GM18505 (cell line): ENCODE results near the gene SNAPIN.

Experiments
- ATAC-seq: cut with Tn5 transposase; IDR thresholded peaks from one replicate; pipeline ENCODE4 v1.9.1; 2021; ENCODE audit not compliant: unreplicated experiment
- POLR2A ChIP-seq: IDR thresholded peaks from 4 replicates; pipeline ENCODE4 v1.6.1; 2011; ENCODE audit warnings: borderline replicate concordance; ENCODE audit not compliant: insufficient read depth, insufficient read length; ENCODE audit errors: extremely low read depth

The SNAPIN gene

DNA sequence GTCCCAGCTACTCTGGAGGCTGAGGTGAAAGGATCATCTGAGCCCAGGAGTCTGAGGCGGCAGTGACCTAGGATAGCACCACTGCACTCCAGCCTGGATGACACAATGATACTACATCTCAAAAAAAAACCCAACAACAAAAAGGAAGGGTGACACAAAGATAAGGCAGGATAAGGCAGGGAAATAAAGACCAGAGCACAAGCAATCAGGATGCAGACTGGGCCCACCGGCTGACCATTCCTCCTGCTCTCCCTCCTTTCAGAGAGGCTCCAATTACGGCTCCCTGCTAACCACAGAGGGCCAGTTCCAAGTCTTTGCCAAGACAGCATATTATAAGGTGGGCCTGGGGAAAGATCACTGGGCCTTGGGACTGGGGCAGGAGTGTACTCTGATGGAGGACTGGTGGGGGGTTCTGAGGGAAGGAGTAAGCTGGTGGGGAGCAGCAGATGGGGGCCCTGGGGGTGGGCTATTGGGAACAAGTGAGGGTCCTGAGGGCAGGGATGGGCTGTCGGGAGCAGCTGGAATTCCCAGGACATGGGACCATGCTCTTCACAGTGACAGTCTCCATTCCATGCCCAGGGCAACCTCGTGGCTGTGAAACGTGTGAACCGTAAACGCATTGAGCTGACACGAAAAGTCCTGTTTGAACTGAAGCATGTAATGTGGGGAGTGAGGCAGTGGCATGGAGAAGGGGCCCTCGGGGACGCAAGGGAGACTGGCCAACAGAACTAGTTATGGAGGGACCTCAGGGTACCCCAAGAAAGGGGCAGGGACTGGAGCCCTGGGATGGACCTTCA is 27.2 kb downstream of the SNAPIN start:
- ATAC-seq: no peak
- TF ChIP-seq POLR2A: no peak

DNA sequence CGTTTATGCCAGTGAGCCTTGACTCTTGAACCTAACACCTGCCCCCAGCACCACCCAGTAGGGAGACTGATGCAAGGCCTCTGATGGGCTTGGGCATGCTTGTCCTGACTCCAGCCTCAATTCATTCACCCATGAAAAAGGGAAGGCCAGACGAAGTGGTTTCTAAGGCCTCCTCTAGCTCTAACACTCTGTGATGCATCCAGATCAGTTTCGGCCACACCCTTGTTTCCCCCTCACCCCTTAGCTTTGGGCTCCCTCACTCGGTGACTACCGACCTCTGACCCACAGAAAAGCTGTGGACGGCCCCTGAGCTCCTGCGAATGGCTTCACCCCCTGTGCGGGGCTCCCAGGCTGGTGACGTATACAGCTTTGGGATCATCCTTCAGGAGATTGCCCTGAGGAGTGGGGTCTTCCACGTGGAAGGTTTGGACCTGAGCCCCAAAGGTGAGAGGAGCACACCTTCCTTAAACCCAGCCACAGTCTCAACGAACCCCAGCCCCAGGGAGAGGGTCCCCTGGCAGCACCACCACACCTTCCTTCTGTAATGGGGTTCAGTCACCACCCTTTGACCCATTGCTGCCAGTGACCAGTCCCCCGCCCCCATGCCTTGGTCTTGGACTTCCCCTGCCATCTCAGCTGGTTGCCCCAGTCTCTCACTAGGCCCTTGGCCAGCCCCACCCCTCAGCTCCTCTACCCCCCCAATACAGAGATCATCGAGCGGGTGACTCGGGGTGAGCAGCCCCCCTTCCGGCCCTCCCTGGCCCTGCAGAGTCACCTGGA is 29.0 kb downstream of the SNAPIN start:
- TF ChIP-seq POLR2A: no peak
- ATAC-seq: no peak

DNA sequence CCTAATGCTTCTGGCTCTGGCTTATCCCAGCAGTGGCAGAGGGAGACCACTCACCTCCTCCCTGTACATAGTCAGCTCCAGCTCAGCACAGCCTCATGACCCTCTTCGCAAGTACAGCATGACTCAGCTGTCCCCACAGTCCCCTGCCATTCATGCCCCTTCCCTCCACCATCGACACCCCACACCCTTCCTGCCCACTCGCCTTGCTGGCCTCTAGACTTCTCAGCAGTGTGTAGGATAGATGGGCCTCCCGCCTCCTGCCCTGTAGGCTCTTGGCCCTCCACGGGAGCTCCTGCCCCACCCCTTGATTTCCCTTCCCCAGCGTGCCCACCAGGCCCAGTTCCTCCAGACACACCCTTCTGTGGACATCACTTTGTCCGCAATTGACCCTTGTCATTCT is 29.8 kb downstream of the SNAPIN start:
- ATAC-seq: no peak
- TF ChIP-seq POLR2A: no peak

DNA sequence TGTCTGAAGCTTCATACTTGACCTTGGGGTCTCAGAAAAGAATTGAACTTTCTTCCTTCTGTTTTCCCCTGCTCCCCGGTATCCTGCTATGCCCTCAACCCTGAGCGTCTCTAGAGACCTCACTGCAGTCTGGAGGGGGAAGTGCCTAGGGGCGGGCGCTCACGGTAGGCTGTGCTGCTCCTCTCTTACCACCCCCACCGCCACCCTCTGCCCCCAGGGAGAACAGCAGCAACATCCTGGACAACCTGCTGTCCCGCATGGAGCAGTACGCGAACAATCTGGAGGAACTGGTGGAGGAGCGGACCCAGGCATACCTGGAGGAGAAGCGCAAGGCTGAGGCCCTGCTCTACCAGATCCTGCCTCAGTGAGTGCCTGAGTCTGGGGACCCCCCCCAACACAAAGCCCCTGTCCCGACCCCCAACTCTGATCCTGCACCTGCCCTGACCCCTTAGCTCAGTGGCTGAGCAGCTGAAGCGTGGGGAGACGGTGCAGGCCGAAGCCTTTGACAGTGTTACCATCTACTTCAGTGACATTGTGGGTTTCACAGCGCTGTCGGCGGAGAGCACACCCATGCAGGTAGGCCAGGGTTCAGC is 30.3 kb downstream of the SNAPIN start:
- no peak for TF ChIP-seq POLR2A
- ATAC-seq: no peak

DNA sequence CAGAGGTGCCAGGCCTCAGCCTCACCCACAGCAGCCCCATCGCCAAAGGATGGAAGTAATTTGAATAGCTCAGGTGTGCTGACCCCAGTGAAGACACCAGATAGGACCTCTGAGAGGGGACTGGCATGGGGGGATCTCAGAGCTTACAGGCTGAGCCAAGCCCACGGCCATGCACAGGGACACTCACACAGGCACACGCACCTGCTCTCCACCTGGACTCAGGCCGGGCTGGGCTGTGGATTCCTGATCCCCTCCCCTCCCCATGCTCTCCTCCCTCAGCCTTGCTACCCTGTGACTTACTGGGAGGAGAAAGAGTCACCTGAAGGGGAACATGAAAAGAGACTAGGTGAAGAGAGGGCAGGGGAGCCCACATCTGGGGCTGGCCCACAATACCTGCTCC is 35.0 kb downstream of the SNAPIN start:
- no peak for TF ChIP-seq POLR2A
- ATAC-seq: no peak

DNA sequence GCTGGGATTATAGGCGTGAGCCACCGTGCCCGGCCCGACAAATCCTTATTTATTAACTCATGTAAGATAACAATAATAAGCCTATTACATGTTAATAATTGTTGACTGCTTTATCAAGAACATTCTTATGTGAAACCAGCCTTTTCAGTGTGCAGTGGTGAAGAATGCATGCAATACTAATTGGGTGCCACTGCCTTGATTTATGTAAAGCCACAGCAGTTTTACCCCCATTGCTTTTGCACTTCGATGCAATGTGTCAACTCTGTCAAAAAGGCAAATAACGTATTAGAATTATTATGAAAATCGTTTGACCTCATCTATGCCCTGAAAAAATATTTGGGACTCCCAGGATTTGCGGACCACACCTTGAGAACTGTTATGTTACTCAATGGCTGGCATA is 38.2 kb downstream of the SNAPIN start:
- ATAC-seq: no peak
- no peak for TF ChIP-seq POLR2A

DNA sequence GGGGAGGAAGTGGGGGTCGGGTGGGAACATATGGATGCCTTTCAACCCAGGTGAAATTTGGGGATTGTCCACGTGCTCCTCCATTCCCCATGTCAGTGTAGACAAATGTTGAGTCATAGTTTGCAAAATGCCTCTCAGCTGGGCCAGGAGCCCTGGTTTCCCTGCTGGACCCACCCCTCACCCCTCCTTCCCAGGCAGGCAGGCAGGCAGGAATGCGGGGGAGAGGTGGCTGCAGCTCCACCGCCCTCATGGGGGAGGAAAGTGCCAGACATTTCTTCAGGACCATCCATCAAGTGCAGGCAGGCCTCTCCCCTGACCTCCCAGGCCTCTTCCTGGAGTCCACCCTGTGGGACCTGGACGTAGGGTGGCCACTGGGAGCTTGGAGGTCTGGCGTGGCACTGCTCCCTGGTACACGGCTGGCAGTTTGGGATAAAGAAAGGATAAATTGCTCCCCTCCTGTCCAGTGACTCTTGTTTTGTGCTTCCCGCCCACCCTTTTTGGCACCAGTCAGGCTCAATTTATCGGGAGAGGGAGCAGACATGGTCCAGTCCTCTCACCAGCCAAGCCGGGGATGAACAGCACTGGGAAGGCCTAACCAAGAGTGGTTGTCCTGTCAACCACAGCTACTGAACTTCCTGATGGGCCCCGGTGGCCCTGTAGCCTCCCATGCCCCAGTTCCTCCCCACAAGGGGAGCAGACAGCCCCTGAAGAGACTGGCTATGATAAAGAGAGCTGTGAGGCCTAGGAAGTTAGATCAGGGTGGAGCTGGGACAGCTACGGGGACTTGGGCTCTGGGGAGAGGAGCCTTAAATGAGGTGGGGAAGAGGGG is 38.9 kb downstream of the SNAPIN start:
- ATAC-seq: no peak
- no peak for TF ChIP-seq POLR2A

DNA sequence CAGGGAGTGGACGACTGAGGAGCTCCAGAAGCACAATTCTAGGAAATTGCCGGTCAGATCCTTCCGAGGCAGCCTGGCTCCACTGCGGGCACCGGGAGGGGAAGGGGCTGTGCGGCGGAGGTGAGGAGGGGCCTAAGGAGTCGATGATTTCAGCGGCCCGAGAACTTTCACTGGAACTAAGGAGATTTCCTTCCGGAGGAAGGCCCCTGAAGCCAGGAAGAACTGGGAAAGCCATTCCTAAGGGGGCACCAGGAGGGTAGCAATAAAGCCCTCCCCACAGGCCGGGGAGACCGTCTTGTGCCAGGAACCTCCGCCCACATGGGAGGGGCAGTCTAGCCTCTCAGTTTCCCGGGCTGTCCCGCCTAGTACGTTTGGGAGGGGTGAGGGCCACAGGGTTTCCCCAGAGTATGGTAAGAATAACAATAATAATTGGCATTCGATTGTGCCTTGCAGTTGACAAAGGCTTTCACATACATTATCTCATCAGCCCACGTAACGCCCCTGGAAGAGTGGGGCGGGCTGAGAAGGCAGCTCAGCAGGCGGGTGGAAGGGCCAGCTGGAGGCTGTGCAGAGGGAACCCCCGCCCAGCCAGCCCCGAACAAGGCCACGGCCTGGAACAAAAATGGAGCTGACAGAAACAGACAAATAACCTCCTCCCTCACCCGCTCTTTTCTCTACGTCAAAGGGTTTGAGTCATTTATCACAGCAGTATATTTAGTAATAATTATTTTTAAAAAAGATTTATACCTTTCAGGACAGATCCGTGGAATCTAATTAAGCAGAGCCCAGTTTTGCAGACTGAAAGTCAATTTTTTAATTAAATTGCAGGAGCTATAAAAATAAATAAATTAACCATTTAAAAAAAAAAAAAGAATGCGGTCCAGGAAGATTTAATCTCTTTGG is 39.8 kb downstream of the SNAPIN start:
- TF ChIP-seq POLR2A: no peak
- ATAC-seq: no peak

DNA sequence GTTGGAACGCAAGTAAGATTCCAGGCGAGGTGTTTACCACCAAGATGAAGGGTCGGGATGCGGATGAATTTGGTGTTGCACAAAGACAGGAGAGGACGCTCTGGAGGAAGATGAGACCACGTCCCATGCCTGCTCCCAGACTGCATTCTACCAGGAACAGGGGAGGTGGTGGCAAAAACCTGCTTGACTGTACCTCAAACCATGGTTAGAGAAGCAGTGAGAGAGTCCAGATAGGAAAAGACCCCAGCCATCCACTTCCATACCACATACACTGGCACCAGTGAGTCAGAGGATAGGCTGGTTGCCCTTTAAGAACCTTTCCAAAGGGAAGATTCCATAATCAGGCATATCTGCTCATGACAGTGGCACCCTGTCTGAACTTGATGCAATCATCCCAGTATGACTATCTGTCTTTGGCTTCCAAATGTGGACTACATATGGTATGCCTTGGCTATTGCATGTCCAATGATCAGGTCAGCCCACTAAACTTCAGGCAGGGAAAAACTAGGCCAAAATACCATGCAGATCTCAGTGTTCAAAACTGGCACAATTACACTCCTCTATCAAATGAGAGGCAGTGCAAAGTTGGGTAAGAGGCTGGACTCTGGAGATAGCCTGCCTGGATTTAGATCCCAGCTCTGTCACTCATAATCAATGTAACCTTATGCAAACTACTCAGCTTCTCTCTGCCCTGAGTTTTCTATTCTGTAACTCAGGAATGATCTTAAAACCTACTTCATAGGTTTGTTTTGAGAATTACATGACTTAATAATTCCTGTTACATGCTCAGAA is 40.6 kb downstream of the SNAPIN start:
- no peak for ATAC-seq
- TF ChIP-seq POLR2A: no peak

DNA sequence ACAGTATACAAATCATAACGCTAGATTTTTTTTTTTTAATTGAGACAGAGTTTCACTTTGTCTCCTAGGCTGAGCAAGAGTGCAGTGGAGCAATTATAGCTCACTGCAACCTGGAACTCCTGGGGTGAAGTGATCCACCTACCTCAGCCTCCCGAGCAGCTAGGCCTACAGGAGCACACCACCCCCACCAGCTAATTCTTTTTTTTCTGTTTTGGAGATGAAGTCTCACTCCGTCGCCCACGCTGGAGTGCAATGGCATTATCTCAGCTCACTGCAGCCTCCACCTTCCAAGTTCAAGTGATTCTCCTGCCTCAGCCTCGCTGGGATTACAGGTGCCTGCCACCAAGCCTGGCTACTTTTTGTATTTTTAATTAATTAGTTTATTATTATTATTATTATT is 41.3 kb downstream of the SNAPIN start:
- no peak for ATAC-seq
- no peak for TF ChIP-seq POLR2A

DNA sequence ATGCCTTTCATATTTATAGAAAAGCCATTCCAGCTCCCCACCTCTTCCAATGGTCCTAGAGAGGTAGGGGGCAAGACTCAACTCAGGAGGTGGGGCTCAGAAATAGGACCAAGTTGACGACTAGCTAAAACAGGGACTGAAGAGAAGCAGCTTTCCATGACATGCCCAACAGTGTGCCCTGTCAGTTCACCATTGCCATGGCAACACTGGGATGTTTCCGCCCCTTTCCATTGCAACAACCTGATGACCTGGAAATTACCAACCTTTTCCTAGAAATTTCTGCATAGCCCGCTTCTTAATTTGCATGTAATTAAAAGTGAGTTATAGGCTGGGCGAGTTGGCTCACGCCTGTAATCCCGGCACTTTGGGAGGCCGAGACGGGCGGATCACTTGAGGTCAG is 47.0 kb downstream of the SNAPIN start:
- no peak for TF ChIP-seq POLR2A
- no peak for ATAC-seq
